Measurements from ENCODE around the gene LHX3. TPM values are rescaled to one million over a fixed set of nuclear protein-coding genes. Genes with fewer than 3 reads are reported as not detected.

The LHX3 gene
- total and polyA plus RNA-seq, 2 donors (not counting 1 experiment from before 2014, with no cell fraction given): 0.07 to 0.30 TPM

DNA sequence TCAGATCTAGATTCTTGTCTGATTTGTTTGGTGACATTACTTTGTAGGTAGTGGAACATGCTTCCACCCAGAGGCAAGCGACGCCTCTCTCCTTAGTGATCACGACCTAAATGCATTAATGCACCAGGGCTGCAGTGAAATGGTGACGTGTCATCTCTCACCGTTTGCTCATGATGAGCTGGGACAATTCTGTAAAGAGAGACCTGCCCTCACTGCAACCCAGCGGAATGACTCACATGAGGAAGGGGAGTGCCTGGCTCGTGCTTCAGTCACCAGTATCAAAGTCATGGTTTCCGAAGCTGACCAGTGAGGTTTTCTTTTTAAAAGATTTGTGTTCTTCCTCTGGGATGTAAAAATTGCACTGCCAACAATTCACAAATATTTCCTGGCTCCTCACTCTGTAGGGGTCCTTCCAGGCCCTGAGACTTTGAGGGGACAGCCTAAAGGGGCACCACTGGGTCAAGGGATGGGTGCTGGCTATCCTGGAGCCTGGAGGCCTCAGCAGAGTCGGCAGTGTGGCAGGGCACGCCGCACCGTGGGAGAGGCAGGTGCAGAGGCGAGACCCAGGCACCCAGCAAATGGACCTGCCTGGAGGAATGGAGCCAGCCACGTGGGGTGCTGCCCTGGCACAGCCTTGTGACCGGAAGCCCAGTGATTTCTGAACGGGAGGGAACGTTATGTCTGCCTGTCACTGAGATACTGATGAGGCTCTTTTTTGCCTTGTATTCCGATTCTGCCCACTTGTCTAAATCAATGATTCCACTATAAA, 23.4 kb upstream of the LHX3 start:
- peaks cover 52 to 80% of the 10 kb centered on the region in 2 donors for H3K4me1 ChIP-seq (ENCODE audit: control insufficient read depth in 2 of 2, insufficient read depth in 2 of 2, low read length in 2 of 2)
- H3K4me3 Mint-ChIP-seq: peak overlapping the region; percentile 69
- peak overlapping the region; percentile 98 for H3K27ac Mint-ChIP-seq
- H3K27ac ChIP-seq (ENCODE audit: low read length in 2 of 2): peak overlapping the region in 1 of 2 donors; percentile 95
- H2AFZ ChIP-seq (ENCODE audit: insufficient read depth, low read depth, low read length, poor library complexity, severe bottlenecking): no peak overlapping the region
- H3K27me3 ChIP-seq (replicated peaks in 1 of 4; ENCODE audit: control extremely low read depth in 1 of 4, control insufficient read depth in 3 of 4, insufficient read depth in 4 of 4, low read length in 3 of 4): no peaks in the 10 kb centered on the region
- CTCF ChIA-PET: interaction anchor here (0.6 to 7.7 kb wide), 2 partner anchors 13 to 374 kb away, joined by 3 to 102 read pairs; no protein-coding TSS in a partner anchor
- ATAC-seq (ENCODE audit: low read depth): no peak
- intact Hi-C loops (cut with micrococcal nuclease): no loop called here
- no peak overlapping the region for H3K9ac ChIP-seq (ENCODE audit: low read length)
- peaks cover 86% of the 10 kb centered on the region for H3K4me1 Mint-ChIP-seq
- POLR2A ChIA-PET: interaction anchor here (6.4 kb wide), 1 partner anchor 11 kb away, joined by 53 read pairs; no protein-coding TSS in a partner anchor
- peaks cover 0 to 61% of the 10 kb centered on the region in 2 experiments for H3K36me3 ChIP-seq (replicated peaks in 1 of 2; ENCODE audit: control extremely low read depth in 1 of 2, control insufficient read depth in 1 of 2, extremely low read depth in 1 of 2, insufficient read depth in 2 of 2, low read length in 1 of 2)
- H3K27me3 Mint-ChIP-seq: no peaks in the 10 kb centered on the region
- H3K4me2 ChIP-seq (replicated peaks; ENCODE audit: low read depth, low read length, poor library complexity, severe bottlenecking): no peak overlapping the region
- TF ChIP-seq EZH2 (IDR thresholded peaks at IDR 0.05; ENCODE audit: borderline replicate concordance, insufficient read depth, low read depth, low read length, poor library complexity, severe bottlenecking): no peak
- TF ChIP-seq, protein P1, sequence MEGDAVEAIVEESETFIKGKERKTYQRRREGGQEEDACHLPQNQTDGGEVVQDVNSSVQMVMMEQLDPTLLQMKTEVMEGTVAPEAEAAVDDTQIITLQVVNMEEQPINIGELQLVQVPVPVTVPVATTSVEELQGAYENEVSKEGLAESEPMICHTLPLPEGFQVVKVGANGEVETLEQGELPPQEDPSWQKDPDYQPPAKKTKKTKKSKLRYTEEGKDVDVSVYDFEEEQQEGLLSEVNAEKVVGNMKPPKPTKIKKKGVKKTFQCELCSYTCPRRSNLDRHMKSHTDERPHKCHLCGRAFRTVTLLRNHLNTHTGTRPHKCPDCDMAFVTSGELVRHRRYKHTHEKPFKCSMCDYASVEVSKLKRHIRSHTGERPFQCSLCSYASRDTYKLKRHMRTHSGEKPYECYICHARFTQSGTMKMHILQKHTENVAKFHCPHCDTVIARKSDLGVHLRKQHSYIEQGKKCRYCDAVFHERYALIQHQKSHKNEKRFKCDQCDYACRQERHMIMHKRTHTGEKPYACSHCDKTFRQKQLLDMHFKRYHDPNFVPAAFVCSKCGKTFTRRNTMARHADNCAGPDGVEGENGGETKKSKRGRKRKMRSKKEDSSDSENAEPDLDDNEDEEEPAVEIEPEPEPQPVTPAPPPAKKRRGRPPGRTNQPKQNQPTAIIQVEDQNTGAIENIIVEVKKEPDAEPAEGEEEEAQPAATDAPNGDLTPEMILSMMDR (IDR thresholded peaks at IDR 0.05): no peak
- no peaks in the 10 kb centered on the region for H3K9me3 Mint-ChIP-seq (ENCODE audit: insufficient read depth)
- peaks cover 91% of the 10 kb centered on the region for H3K79me2 ChIP-seq (ENCODE audit: control insufficient read depth, insufficient read depth, low read length)
- peaks cover 0 to 10% (median 0%) of the 10 kb centered on the region in 3 donors for H3K9me3 ChIP-seq (ENCODE audit: control extremely low read depth in 1 of 3, control insufficient read depth in 2 of 3, insufficient read depth in 1 of 3, low read length in 2 of 3)
- 90% methylated on average over 12 of the region's 18 CpGs for WGBS (ENCODE audit: insufficient coverage)
- no peak for DNase-seq
- H4K20me1 ChIP-seq (ENCODE audit: control insufficient read depth, insufficient read depth, low read length, poor library complexity, severe bottlenecking): peaks cover 77% of the 10 kb centered on the region
- no peak overlapping the region for H3K4me3 ChIP-seq (ENCODE audit: control extremely low read depth in 1 of 5, extremely low read depth in 1 of 5, insufficient read depth in 1 of 5, low read depth in 2 of 5, low read length in 4 of 5)

Measured in B cell (primary cell).